HEK293 (cell line): ENCODE results near the gene ZSCAN1.

Experiments used
- CTCF ChIA-PET: fragments of 350-600 bp; formaldehyde crosslinking; extraction: SDS; loops from one replicate; lab custom pipeline; 2021; ENCODE audit warnings: antibody characterized with exemption; lab: Yijun Ruan, JAX
- POLR2A ChIA-PET: fragments of 300-600 bp; formaldehyde crosslinking; extraction: SDS; loops from one replicate; lab custom pipeline; 2020; ENCODE audit warnings: antibody characterized with exemption, inconsistent platforms; lab: Yijun Ruan, JAX
- H3K27ac ChIP-seq: fragments of 200-500 bp; sonication (Bioruptor generic); 2 replicates; pipeline ENCODE4 v1.5.1; 2014; ENCODE audit warnings: low read depth, low read length, control low read depth, inconsistent platforms; ENCODE audit errors: extremely low read depth
- H3K36me3 ChIP-seq, 2 experiments: fragments of 200-500 bp in 1 of 2; sonication (Bioruptor generic) in 1 of 2; 1 replicate in 1 of 2; 2 replicates in 1 of 2; pipeline ENCODE4 v1.5.1; 2014 to 2017; ENCODE audit warnings: inconsistent platforms in 2 of 2, low read length in 2 of 2; ENCODE audit not compliant: control insufficient read depth in 2 of 2, insufficient read depth in 1 of 2
- H3K4me1 ChIP-seq: fragments of 200-500 bp; sonication (Bioruptor generic); 2 replicates; pipeline ENCODE4 v1.5.1; 2014; ENCODE audit warnings: mild to moderate bottlenecking, low read length, inconsistent platforms; ENCODE audit not compliant: control insufficient read depth, insufficient read depth
- H3K4me3 ChIP-seq: 2 replicates; pipeline ENCODE4 v1.5.1; 2011; ENCODE audit warnings: low read depth, mild to moderate bottlenecking, control low read depth, low read length, moderate library complexity
- H3K9me3 ChIP-seq: fragments of 200-500 bp; sonication (Bioruptor generic); 2 replicates; pipeline ENCODE4 v1.5.1; 2014; ENCODE audit warnings: low read depth, low read length, inconsistent platforms; ENCODE audit not compliant: control insufficient read depth, insufficient read depth
- BCL11B ChIP-seq: fragments of 450-650 bp; formaldehyde crosslinking; IDR thresholded peaks from 2 replicates; pipeline ENCODE4 v1.5.1; 2016; ENCODE audit warnings: low read depth, missing biosample characterization, missing genetic modification characterization
- IKZF3 ChIP-seq: fragments of 450-650 bp; IDR thresholded peaks from 2 replicates; pipeline ENCODE4 v1.5.0; 2018; ENCODE audit warnings: missing biosample characterization, mild to moderate bottlenecking, missing genetic modification characterization, moderate library complexity
- KLF1 ChIP-seq: fragments of 450-650 bp; formaldehyde crosslinking; IDR thresholded peaks from 2 replicates; pipeline ENCODE4 v1.5.1; 2016; ENCODE audit warnings: missing biosample characterization, missing genetic modification characterization
- PRDM1 ChIP-seq: fragments of 450-650 bp; formaldehyde crosslinking; IDR thresholded peaks from 2 replicates; pipeline ENCODE4; 2016; ENCODE audit warnings: missing biosample characterization, missing genetic modification characterization
- PRDM2 ChIP-seq: fragments of 450-650 bp; formaldehyde crosslinking; IDR thresholded peaks from 2 replicates; pipeline ENCODE4 v1.5.1; 2016; ENCODE audit warnings: missing biosample characterization, missing genetic modification characterization, borderline replicate concordance
- SCRT2 ChIP-seq: fragments of 450-650 bp; formaldehyde crosslinking; IDR thresholded peaks from 2 replicates; pipeline ENCODE4 v1.5.1; 2016; ENCODE audit warnings: missing biosample characterization, missing genetic modification characterization
- ZBTB20 ChIP-seq: fragments of 450-650 bp; formaldehyde crosslinking; IDR thresholded peaks from 2 replicates; pipeline ENCODE4 v1.5.1; 2016; ENCODE audit warnings: missing biosample characterization, missing genetic modification characterization
- ZNF140 ChIP-seq: fragments of 450-650 bp; formaldehyde crosslinking; IDR thresholded peaks from 2 replicates; pipeline ENCODE4 v1.5.1; 2016; ENCODE audit warnings: missing biosample characterization, missing genetic modification characterization
- ZNF221 ChIP-seq: fragments of 450-650 bp; formaldehyde crosslinking; IDR thresholded peaks from 2 replicates; pipeline ENCODE4 v1.5.1; 2017; ENCODE audit warnings: missing biosample characterization, missing genetic modification characterization, borderline replicate concordance
- ZNF311 ChIP-seq: fragments of 450-650 bp; formaldehyde crosslinking; IDR thresholded peaks from 2 replicates; pipeline ENCODE4 v1.5.1; 2017; ENCODE audit warnings: missing biosample characterization, missing genetic modification characterization, borderline replicate concordance
- ZNF362 ChIP-seq: fragments of 450-650 bp; formaldehyde crosslinking; IDR thresholded peaks from 2 replicates; pipeline ENCODE4 v1.5.1; 2016; ENCODE audit warnings: missing biosample characterization, missing genetic modification characterization
- ZNF555 ChIP-seq: fragments of 450-650 bp; formaldehyde crosslinking; conservative IDR thresholded peaks from 2 replicates; pipeline ENCODE4 v1.5.1; 2017; ENCODE audit warnings: missing biosample characterization, mild to moderate bottlenecking, missing genetic modification characterization, inconsistent platforms
- ZNF560 ChIP-seq: fragments of 450-650 bp; formaldehyde crosslinking; IDR thresholded peaks from 2 replicates; pipeline ENCODE4 v1.5.1; 2017; ENCODE audit warnings: missing biosample characterization, missing genetic modification characterization, borderline replicate concordance
- ZSCAN5A ChIP-seq: fragments of 450-650 bp; formaldehyde crosslinking; IDR thresholded peaks from 2 replicates; pipeline ENCODE4 v1.5.1; 2016; ENCODE audit warnings: missing biosample characterization, missing genetic modification characterization

The ZSCAN1 gene

GRCh38 chr19:58095328-58095727 is 61.5 kb downstream of the ZSCAN1 start:
- Histone ChIP-seq H3K4me1 (no peaks in the 10 kb centered on the region), H3K4me3 (no peak overlapping the region), H3K9me3 (peaks cover 6% of the 10 kb centered on the region), H3K36me3 (peaks cover 0 to 29% of the 10 kb centered on the region in 2 experiments; a peak in 2 of 3 replicates), H3K27ac (no peak overlapping the region)
- CTCF ChIA-PET, result interaction anchor here (0.7 to 1.1 kb wide), 2 partner anchors 10 to 910 kb away, joined by 3 read pairs; no protein-coding TSS in a partner anchor
- POLR2A ChIA-PET, result interaction anchor here (0.7 to 1.2 kb wide), 3 partner anchors 18 to 93 kb away, joined by 4 to 11 read pairs (median 4); partner anchors contain the start of gene ZNF606
- TF ChIP-seq ZSCAN5A (tag by site-specific recombination), result no peak

- POLR2A ChIA-PET, result interaction anchor here (0.6 kb wide), 1 partner anchor 19 kb away, joined by 3 read pairs; no protein-coding TSS in a partner anchor
- TF ChIP-seq ZNF140 (tag by site-specific recombination) (0 out of 2 replicates have a peak, but pooled peaks have one; percentile 9), ZNF555 (tag by site-specific recombination) (no peak), KLF1 (no peak), SCRT2 (tag by site-specific recombination) (0 out of 2 replicates have a peak, but pooled peaks have one; percentile 9), ZNF560 (tag by site-specific recombination) (0 out of 2 replicates have a peak, but pooled peaks have one; percentile 17), PRDM1 (tag by site-specific recombination) (0 out of 2 replicates have a peak, but pooled peaks have one; percentile 24), ZNF311 (0 out of 2 replicates have a peak, but pooled peaks have one; percentile 61), BCL11B (tag by site-specific recombination) (no peak), ZNF221 (tag by site-specific recombination) (no peak)
- TF ChIP-seq, all 188 proteins: peak for 5
- H3K9me3 ChIP-seq, result peaks cover 6% of the 10 kb centered on the region
- H3K4me1 ChIP-seq, result no peaks in the 10 kb centered on the region
- H3K27ac ChIP-seq, result no peak overlapping the region
- H3K4me3 ChIP-seq, result no peak overlapping the region
- CTCF ChIA-PET, result interaction anchor here (0.5 kb wide), 1 partner anchor 1502 kb away, joined by 4 read pairs; the partner anchor contains the start of gene ZNF71
- peaks cover 0 to 24% of the 10 kb centered on the region in 2 experiments; a peak in 2 of 3 replicates for H3K36me3 ChIP-seq
These were observed 63.1 kb downstream of the ZSCAN1 start for GRCh38 chr19:58096884-58097283.

- H3K4me3 ChIP-seq, result peak overlapping the region; percentile 98
- ChIA-PET CTCF (no interaction called here), POLR2A (no interaction called here)
- H3K27ac ChIP-seq, result no peak overlapping the region
- TF ChIP-seq PRDM2 (tag by site-specific recombination), result no peak
- TF ChIP-seq ZBTB20 (tag by site-specific recombination), result no peak
- no peak for TF ChIP-seq ZNF362
- no peak for TF ChIP-seq IKZF3
- peaks cover 6% of the 10 kb centered on the region for H3K9me3 ChIP-seq
- no peaks in the 10 kb centered on the region for H3K4me1 ChIP-seq
- H3K36me3 ChIP-seq, result peaks cover 0 to 22% of the 10 kb centered on the region in 2 experiments; a peak in 2 of 3 replicates
These were observed 63.5 kb downstream of the ZSCAN1 start for GRCh38 chr19:58097349-58097748.
